ENCODE measurements around the gene GLRX5. TPM values are rescaled to one million over a fixed set of nuclear protein-coding genes. Genes with fewer than 3 reads are reported as not detected.

GLRX5 gene
- total RNA-seq, 1 donor from 2014 or later = 99.9 TPM

DNA sequence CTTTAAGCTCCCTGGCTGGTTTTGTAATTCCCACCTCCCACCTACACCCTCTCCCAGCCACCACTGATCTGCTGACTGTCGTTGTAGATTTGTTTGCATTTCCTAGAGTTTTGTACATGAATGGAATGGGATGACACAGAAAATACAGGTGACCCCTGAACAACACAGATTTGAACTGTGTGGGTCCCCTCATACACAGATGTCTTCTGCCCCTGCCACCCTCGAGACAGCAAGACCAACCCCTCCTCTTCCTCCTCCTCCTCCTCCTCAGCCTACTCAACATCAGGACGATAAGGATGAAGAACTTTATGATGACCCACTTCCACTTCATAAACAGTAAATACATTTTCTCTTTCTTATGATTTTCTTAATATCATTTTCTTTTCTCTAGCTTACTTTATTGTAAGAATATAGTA, 47.2 kb upstream of the GLRX5 start:
- Histone ChIP-seq H3F3A (ENCODE audit: low read depth) (no peaks in the 10 kb centered on the region), H3K27ac (no peak overlapping the region), H3K4me2 (no peak overlapping the region), H3K36me3 (no peaks in the 10 kb centered on the region), H3K27me3 (no peaks in the 10 kb centered on the region), H3K9ac (no peak overlapping the region), H3K4me3 (no peak overlapping the region), H3K9me3 (ENCODE audit: low read depth) (no peaks in the 10 kb centered on the region), H2AFZ (replicated peaks) (no peak overlapping the region), H4K20me1 (ENCODE audit: low read depth) (no peaks in the 10 kb centered on the region), H3K4me1 (peaks cover 15% of the 10 kb centered on the region), H3K79me2 (ENCODE audit: low read depth) (no peaks in the 10 kb centered on the region)
- peaks cover 19% of the 10 kb centered on the region for H3K4me1 Mint-ChIP-seq
- DNase-seq (ENCODE audit: low spot score) = no peak
- no peaks in the 10 kb centered on the region for H3K36me3 Mint-ChIP-seq
- TF ChIP-seq, protein P1, sequence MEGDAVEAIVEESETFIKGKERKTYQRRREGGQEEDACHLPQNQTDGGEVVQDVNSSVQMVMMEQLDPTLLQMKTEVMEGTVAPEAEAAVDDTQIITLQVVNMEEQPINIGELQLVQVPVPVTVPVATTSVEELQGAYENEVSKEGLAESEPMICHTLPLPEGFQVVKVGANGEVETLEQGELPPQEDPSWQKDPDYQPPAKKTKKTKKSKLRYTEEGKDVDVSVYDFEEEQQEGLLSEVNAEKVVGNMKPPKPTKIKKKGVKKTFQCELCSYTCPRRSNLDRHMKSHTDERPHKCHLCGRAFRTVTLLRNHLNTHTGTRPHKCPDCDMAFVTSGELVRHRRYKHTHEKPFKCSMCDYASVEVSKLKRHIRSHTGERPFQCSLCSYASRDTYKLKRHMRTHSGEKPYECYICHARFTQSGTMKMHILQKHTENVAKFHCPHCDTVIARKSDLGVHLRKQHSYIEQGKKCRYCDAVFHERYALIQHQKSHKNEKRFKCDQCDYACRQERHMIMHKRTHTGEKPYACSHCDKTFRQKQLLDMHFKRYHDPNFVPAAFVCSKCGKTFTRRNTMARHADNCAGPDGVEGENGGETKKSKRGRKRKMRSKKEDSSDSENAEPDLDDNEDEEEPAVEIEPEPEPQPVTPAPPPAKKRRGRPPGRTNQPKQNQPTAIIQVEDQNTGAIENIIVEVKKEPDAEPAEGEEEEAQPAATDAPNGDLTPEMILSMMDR (IDR thresholded peaks at IDR 0.05) = no peak
- TF ChIP-seq EZH2 (IDR thresholded peaks at IDR 0.05) = no peak
- no peak for TF ChIP-seq EZH2phosphoT487 (IDR thresholded peaks at IDR 0.05)
- peaks cover 10% of the 10 kb centered on the region for H3K27me3 Mint-ChIP-seq (ENCODE audit: insufficient read depth, low read depth)
- peaks cover 2% of the 10 kb centered on the region for H3K9me3 Mint-ChIP-seq
- H3K27ac Mint-ChIP-seq = no peak overlapping the region
- no peak overlapping the region for H3K4me3 Mint-ChIP-seq

DNA sequence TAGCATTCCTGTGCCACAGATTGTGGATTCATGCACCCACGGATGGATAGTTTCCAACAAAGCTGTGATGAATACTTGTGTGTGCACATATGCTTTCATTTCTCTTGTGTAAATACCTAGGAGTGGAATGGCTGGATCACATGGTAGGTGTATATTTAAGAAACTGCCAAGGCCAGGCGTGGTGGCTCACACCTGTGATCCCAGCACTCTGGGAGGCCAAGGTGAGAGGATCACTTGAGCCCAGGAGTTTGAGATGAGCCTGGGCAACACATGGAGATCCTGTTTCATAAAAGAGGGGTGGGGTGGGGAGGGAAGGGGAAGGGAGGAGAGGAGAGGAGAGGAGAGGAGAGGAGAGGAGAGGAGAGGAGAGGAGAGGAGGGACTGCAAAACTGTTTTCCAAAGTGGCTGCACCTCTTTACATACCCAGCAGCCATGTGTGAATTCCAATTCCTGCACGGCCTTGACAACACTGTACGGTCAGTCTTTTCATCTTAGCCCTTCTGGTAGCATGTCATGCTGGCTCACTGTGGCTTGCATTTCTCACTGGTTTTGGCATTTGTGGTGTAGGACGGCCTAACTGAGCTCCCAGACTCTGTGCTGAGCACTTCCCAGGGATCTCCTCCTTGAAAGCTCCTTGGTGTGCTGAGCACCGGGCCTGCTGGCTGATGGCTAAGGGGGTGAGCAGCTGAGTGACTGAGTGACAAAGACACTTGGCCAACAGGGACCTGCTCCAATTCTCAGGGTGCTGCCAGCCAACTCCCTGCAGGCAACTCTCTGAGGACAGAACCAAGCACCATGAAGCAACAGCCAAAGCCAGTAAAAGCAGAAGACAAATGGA, 46.3 kb upstream of the GLRX5 start:
- peaks cover 2% of the 10 kb centered on the region for H3K9me3 Mint-ChIP-seq
- H4K20me1 ChIP-seq (ENCODE audit: low read depth) = no peaks in the 10 kb centered on the region
- no peaks in the 10 kb centered on the region for H3K9me3 ChIP-seq (ENCODE audit: low read depth)
- TF ChIP-seq, protein P1 (IDR thresholded peaks at IDR 0.05) = no peak
- TF ChIP-seq EZH2 (IDR thresholded peaks at IDR 0.05) (no peak), EZH2phosphoT487 (IDR thresholded peaks at IDR 0.05) (no peak)
- no peaks in the 10 kb centered on the region for H3K36me3 Mint-ChIP-seq
- H3K27ac Mint-ChIP-seq = no peak overlapping the region
- no peak overlapping the region for H3K9ac ChIP-seq
- no peak overlapping the region for H3K27ac ChIP-seq
- no peaks in the 10 kb centered on the region for H3K36me3 ChIP-seq
- no peaks in the 10 kb centered on the region for H3K27me3 ChIP-seq
- no peak for DNase-seq (ENCODE audit: low spot score)
- H3K27me3 Mint-ChIP-seq (ENCODE audit: insufficient read depth, low read depth) = peaks cover 10% of the 10 kb centered on the region
- no peak overlapping the region for H2AFZ ChIP-seq (replicated peaks)
- H3F3A ChIP-seq (ENCODE audit: low read depth) = no peaks in the 10 kb centered on the region
- H3K4me2 ChIP-seq = no peak overlapping the region
- no peak overlapping the region for H3K4me3 ChIP-seq
- H3K4me3 Mint-ChIP-seq = no peak overlapping the region
- H3K4me1 Mint-ChIP-seq = peaks cover 13% of the 10 kb centered on the region
- peaks cover 15% of the 10 kb centered on the region for H3K4me1 ChIP-seq
- H3K79me2 ChIP-seq (ENCODE audit: low read depth) = no peaks in the 10 kb centered on the region

DNA sequence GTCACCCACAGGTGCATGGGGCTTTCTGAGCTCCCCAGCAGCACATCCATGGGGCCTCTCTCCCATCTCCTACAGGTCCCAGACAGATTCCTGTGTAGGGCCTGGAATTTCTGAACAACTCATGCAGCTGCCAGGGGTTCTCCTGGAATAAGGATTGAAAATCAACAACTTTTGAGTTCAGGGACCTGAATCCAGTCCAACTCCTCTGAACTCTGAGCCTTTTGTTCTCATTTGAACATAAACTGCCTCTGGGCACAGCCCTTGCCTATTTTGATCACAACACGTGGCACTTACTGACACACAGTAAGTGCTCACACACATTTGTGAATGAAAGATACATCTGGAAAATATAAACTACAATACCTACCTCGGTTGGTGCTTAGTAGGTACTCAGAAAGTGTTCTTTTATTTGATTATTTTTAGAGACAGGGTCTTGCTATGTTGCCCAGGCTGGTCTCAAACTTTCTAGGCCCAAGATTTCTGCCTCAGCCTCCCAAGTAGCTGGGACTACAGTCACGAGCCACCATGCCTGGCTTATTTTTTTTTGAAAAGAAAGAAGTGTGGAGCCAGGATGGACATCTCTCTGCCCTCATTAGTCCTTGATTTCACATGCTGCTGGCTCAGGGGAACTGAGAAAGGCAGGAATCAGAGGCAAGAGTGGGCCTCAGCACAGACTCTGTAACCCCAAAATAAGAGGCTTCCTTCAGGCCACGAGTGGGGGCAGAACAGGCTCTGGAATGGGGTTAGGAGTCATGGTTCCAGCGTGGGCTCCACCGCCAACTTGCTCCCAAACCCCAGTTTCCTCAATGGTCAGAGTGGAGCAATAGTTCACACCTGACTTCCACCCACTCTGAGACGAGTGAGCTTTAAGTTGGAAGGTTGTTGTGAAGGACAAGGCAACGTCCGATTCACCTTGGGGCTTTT, 45.4 kb upstream of the GLRX5 start:
- Histone ChIP-seq H3K27me3 (no peaks in the 10 kb centered on the region), H3K4me1 (peaks cover 13% of the 10 kb centered on the region), H3K9ac (no peak overlapping the region), H3K79me2 (ENCODE audit: low read depth) (no peaks in the 10 kb centered on the region), H3K9me3 (ENCODE audit: low read depth) (no peaks in the 10 kb centered on the region), H3K27ac (no peak overlapping the region), H3K4me3 (no peak overlapping the region), H3K4me2 (no peak overlapping the region), H2AFZ (replicated peaks) (no peak overlapping the region), H3K36me3 (no peaks in the 10 kb centered on the region), H4K20me1 (ENCODE audit: low read depth) (no peaks in the 10 kb centered on the region), H3F3A (ENCODE audit: low read depth) (no peaks in the 10 kb centered on the region)
- H3K4me1 Mint-ChIP-seq = peaks cover 11% of the 10 kb centered on the region
- no peak for TF ChIP-seq EZH2 (IDR thresholded peaks at IDR 0.05)
- TF ChIP-seq, protein P1 (IDR thresholded peaks at IDR 0.05) = no peak
- TF ChIP-seq EZH2phosphoT487 (IDR thresholded peaks at IDR 0.05) = no peak
- DNase-seq (ENCODE audit: low spot score) = no peak
- no peaks in the 10 kb centered on the region for H3K36me3 Mint-ChIP-seq
- H3K27ac Mint-ChIP-seq = no peak overlapping the region
- peaks cover 10% of the 10 kb centered on the region for H3K27me3 Mint-ChIP-seq (ENCODE audit: insufficient read depth, low read depth)
- no peak overlapping the region for H3K4me3 Mint-ChIP-seq
- H3K9me3 Mint-ChIP-seq = peaks cover 2% of the 10 kb centered on the region

Data from neural progenitor cell (in vitro differentiated cells).